ENCODE data around the gene ANO9. TPM values are rescaled to one million over a fixed set of nuclear protein-coding genes. Genes with fewer than 3 reads are reported as not detected.
"Not testable (repeated sequence)": the region's sequence is repeated elsewhere in the genome, so short reads cannot be mapped to it uniquely, and the experiment has no call there.

The ANO9 gene
- total RNA-seq, 1 donor = not detected

DNA sequence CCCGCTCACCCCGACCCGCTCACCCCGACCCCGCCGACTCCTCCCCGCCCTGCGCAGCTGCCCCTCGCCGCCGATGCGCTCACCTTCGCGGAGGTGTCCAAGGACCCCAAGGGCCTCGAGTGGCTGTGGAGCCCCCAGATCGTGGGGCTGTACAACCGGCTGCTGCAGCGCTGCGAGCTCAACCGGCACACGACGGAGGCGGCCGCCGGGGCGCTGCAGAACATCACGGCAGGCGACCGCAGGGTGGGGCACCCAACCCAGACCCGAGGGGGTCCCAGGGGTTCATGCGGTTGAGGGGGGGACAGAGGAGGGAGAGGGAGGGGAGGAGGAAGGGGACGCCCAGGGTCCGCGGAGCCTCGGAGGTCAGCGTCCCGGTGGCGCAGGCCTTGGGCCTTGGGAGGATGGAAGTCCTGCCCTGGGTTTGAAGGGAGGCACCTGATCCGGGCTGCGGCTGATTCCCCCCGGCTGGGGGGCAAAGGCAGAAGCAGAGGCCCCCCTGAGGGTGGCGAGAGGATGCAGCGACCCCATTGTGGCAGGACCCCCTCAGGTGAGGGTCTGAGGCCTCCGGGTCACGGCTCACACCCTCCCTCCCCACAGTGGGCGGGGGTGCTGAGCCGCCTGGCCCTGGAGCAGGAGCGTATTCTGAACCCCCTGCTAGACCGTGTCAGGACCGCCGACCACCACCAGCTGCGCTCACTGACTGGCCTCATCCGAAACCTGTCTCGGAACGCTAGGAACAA is 38.6 kb downstream of the ANO9 start:
- DNase-seq (ENCODE audit: insufficient read length, low spot score, missing footprints) = no peak
- Histone ChIP-seq H3K9me3 (ENCODE audit: low read depth, low read length) (no peaks in the 10 kb centered on the region), H3K4me2 (ENCODE audit: insufficient read depth, low read length) (no peak overlapping the region), H3K4me1 (ENCODE audit: insufficient read depth, low read length) (peaks cover 3% of the 10 kb centered on the region), H3K4me3 (ENCODE audit: insufficient read depth, low read length) (no peak overlapping the region), H3K36me3 (ENCODE audit: insufficient read depth, low read length) (no peaks in the 10 kb centered on the region), H3K27ac (ENCODE audit: low read depth, low read length) (no peak overlapping the region), H3K79me2 (ENCODE audit: insufficient read depth, low read length) (no peaks in the 10 kb centered on the region), H2AFZ (ENCODE audit: low read length) (no peak overlapping the region), H4K20me1 (ENCODE audit: insufficient read depth, low read length) (no peaks in the 10 kb centered on the region), H3K27me3 (ENCODE audit: insufficient read depth, low read length) (no peaks in the 10 kb centered on the region)
- TF ChIP-seq, protein P1, sequence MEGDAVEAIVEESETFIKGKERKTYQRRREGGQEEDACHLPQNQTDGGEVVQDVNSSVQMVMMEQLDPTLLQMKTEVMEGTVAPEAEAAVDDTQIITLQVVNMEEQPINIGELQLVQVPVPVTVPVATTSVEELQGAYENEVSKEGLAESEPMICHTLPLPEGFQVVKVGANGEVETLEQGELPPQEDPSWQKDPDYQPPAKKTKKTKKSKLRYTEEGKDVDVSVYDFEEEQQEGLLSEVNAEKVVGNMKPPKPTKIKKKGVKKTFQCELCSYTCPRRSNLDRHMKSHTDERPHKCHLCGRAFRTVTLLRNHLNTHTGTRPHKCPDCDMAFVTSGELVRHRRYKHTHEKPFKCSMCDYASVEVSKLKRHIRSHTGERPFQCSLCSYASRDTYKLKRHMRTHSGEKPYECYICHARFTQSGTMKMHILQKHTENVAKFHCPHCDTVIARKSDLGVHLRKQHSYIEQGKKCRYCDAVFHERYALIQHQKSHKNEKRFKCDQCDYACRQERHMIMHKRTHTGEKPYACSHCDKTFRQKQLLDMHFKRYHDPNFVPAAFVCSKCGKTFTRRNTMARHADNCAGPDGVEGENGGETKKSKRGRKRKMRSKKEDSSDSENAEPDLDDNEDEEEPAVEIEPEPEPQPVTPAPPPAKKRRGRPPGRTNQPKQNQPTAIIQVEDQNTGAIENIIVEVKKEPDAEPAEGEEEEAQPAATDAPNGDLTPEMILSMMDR (IDR thresholded peaks at IDR 0.05; ENCODE audit: extremely low read depth, low read depth, low read length) = no peak

DNA sequence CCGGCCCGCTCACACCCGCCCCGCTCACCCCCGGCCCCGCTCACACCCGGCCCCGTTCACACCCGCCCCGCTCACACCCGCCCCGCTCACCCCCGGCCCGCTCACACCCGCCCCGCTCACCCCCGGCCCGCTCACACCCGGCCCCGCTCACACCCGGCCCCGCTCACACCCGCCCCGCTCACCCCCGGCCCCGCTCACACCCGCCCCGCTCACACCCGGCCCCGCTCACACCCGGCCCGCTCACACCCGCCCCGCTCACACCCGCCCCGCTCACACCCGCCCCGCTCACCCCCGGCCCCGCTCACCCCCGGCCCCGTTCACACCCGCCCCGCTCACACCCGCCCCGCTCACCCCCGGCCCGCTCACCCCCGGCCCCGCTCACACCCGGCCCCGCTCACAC is 40.6 kb downstream of the ANO9 start:
- not testable (repeated sequence) for H3K27ac ChIP-seq (ENCODE audit: low read depth, low read length); H3K79me2 ChIP-seq (ENCODE audit: insufficient read depth, low read length); H3K4me1 ChIP-seq (ENCODE audit: insufficient read depth, low read length); DNase-seq (ENCODE audit: insufficient read length, low spot score, missing footprints); H4K20me1 ChIP-seq (ENCODE audit: insufficient read depth, low read length); H3K4me3 ChIP-seq (ENCODE audit: insufficient read depth, low read length); H3K4me2 ChIP-seq (ENCODE audit: insufficient read depth, low read length); H3K27me3 ChIP-seq (ENCODE audit: insufficient read depth, low read length); H2AFZ ChIP-seq (ENCODE audit: low read length); H3K36me3 ChIP-seq (ENCODE audit: insufficient read depth, low read length); H3K9me3 ChIP-seq (ENCODE audit: low read depth, low read length)

DNA sequence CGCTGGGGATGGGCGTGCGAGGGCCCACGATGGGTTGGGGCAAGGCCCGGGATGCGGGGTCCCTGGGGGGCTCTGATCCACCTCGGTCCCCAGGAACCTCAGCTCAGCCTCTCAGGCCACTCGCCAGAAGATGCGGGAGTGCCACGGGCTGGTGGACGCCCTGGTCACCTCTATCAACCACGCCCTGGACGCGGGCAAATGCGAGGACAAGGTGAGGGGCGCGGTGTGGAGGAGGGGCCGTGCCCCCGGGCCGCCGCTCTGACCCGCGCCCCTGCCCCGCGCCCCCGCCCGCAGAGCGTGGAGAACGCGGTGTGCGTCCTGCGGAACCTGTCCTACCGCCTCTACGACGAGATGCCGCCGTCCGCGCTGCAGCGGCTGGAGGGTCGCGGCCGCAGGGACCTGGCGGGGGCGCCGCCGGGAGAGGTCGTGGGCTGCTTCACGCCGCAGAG is 41.5 kb downstream of the ANO9 start:
- no peaks in the 10 kb centered on the region for H3K79me2 ChIP-seq (ENCODE audit: insufficient read depth, low read length)

DNA sequence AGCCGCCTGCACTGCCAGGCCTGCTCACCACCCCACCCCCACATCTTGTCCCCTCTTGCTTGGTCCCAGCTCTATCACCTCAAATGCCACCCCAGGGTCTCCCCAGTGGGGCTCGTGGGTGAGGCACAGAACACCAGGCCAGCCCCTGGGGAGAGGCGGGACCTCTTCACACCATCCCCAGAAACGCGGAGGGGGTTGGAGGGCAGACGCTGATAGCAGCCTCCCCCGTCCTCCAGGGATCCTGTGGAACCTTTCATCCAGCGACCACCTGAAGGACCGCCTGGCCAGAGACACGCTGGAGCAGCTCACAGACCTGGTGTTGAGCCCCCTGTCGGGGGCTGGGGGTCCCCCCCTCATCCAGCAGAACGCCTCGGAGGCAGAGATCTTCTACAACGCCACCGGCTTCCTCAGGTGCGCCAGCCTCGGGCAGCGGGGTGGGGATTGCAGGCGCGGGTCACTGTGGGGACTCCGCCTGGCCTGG is 42.0 kb downstream of the ANO9 start:
- DNase-seq (ENCODE audit: insufficient read length, low spot score, missing footprints) = no peak
- no peak overlapping the region for H2AFZ ChIP-seq (ENCODE audit: low read length)
- H3K4me2 ChIP-seq (ENCODE audit: insufficient read depth, low read length) = no peak overlapping the region
- no peaks in the 10 kb centered on the region for H3K79me2 ChIP-seq (ENCODE audit: insufficient read depth, low read length)
- no peaks in the 10 kb centered on the region for H3K36me3 ChIP-seq (ENCODE audit: insufficient read depth, low read length)
- no peaks in the 10 kb centered on the region for H4K20me1 ChIP-seq (ENCODE audit: insufficient read depth, low read length)
- peaks cover 4% of the 10 kb centered on the region for H3K4me1 ChIP-seq (ENCODE audit: insufficient read depth, low read length)
- H3K27me3 ChIP-seq (ENCODE audit: insufficient read depth, low read length) = no peaks in the 10 kb centered on the region
- TF ChIP-seq, protein P1 (IDR thresholded peaks at IDR 0.05; ENCODE audit: extremely low read depth, low read depth, low read length) = no peak
- H3K4me3 ChIP-seq (ENCODE audit: insufficient read depth, low read length) = no peak overlapping the region
- H3K27ac ChIP-seq (ENCODE audit: low read depth, low read length) = no peak overlapping the region
- no peaks in the 10 kb centered on the region for H3K9me3 ChIP-seq (ENCODE audit: low read depth, low read length)

More for the DNA sequence above, 41.5 kb downstream of the ANO9 start:
- no peak overlapping the region for H3K4me3 ChIP-seq (ENCODE audit: insufficient read depth, low read length)
- no peak for DNase-seq (ENCODE audit: insufficient read length, low spot score, missing footprints)
- H2AFZ ChIP-seq (ENCODE audit: low read length) = no peak overlapping the region
- H3K4me1 ChIP-seq (ENCODE audit: insufficient read depth, low read length) = no peaks in the 10 kb centered on the region
- H3K9me3 ChIP-seq (ENCODE audit: low read depth, low read length) = no peaks in the 10 kb centered on the region
- no peak overlapping the region for H3K4me2 ChIP-seq (ENCODE audit: insufficient read depth, low read length)
- H3K27ac ChIP-seq (ENCODE audit: low read depth, low read length) = no peak overlapping the region
- no peaks in the 10 kb centered on the region for H3K36me3 ChIP-seq (ENCODE audit: insufficient read depth, low read length)
- TF ChIP-seq, protein P1 (IDR thresholded peaks at IDR 0.05; ENCODE audit: extremely low read depth, low read depth, low read length) = no peak
- no peaks in the 10 kb centered on the region for H3K27me3 ChIP-seq (ENCODE audit: insufficient read depth, low read length)
- no peaks in the 10 kb centered on the region for H4K20me1 ChIP-seq (ENCODE audit: insufficient read depth, low read length)

Measured in osteoblast (primary cell).